Measurements from ENCODE around the gene TM2D3.

The TM2D3 gene

DNA sequence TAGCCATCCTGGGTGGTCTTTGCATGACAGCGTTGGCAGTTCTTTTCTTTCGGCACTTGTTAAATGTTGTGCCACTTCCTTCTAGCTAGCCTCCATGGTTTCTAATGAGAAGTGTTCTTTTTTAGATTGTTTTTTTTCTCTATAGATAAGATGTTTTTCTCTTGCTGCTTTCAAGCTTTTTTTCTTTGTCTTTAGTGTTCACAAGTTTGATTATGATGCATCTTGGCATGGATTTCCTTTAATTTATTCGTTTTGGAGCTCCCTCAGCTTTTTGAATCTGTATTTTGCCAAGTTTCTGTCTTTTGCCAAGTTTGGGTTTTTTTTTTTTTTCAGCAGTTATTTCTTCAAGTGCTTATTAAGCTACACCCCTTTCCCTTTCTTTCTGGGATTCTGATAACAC lies 53.1 kb downstream of the TM2D3 start:
- DNase-seq: no peak

- DNase-seq: no peak
These were observed 54.7 kb downstream of the TM2D3 start for GRCh38 chr15:101597360-101597928.

DNA sequence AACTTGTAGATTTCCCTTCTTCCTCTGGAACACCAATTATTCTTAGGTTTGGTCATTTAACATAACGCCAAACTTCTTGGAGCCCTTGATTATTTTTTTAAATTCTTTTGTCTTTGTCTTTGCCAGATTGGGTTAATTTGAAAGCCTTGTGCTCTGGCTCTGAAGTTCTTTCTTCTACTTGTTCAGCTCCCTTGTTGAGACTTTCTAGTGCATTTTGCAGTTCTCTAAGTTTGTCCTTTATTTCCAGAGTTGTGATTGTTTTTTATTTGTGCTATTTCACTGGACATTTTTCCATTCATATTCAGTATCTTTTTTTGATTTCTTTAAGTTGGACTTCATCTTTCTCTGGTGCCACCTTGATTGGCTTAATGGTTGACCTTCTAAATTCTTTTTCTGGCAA lies 55.5 kb downstream of the TM2D3 start:
- no peak for DNase-seq
